ENCODE data around the gene PDS5B.

The PDS5B gene

GRCh38 chr13:32642858-32643257 is 56.6 kb downstream of the PDS5B start:
- no peak for TF ChIP-seq CTCF (IDR thresholded peaks at IDR 0.05; ENCODE audit: low read length, missing control alignments)
- no peak for DNase-seq (ENCODE audit: low read depth)
- no peak overlapping the region for H3K4me3 ChIP-seq (replicated peaks; ENCODE audit: low read depth, low read length)

GRCh38 chr13:32645854-32646253 is 59.6 kb downstream of the PDS5B start:
- TF ChIP-seq CTCF (IDR thresholded peaks at IDR 0.05; ENCODE audit: low read length, missing control alignments): no peak
- no peak overlapping the region for H3K4me3 ChIP-seq (replicated peaks; ENCODE audit: low read depth, low read length)
- no peak for DNase-seq (ENCODE audit: low read depth)

GRCh38 chr13:32647926-32648325 is 61.7 kb downstream of the PDS5B start:
- H3K4me3 ChIP-seq (replicated peaks; ENCODE audit: low read depth, low read length): no peak overlapping the region
- no peak for DNase-seq (ENCODE audit: low read depth)
- TF ChIP-seq CTCF (IDR thresholded peaks at IDR 0.05; ENCODE audit: low read length, missing control alignments): no peak

- no peak overlapping the region for H3K4me3 ChIP-seq (replicated peaks; ENCODE audit: low read depth, low read length)
- peak; percentile 84 for DNase-seq (ENCODE audit: low read depth)
- peak; percentile 88 for TF ChIP-seq CTCF (IDR thresholded peaks at IDR 0.05; ENCODE audit: low read length, missing control alignments)
Measured at GRCh38 chr13:32650705-32651311, 64.6 kb downstream of the PDS5B start.

GRCh38 chr13:32657309-32657708 is 71.1 kb downstream of the PDS5B start:
- TF ChIP-seq CTCF (IDR thresholded peaks at IDR 0.05; ENCODE audit: low read length, missing control alignments): no peak
- DNase-seq (ENCODE audit: low read depth): no peak
- H3K4me3 ChIP-seq (replicated peaks; ENCODE audit: low read depth, low read length): no peak overlapping the region

GRCh38 chr13:32659736-32660135 is 73.5 kb downstream of the PDS5B start:
- DNase-seq (ENCODE audit: low read depth): peak; percentile 31
- no peak for TF ChIP-seq CTCF (IDR thresholded peaks at IDR 0.05; ENCODE audit: low read length, missing control alignments)
- no peak overlapping the region for H3K4me3 ChIP-seq (replicated peaks; ENCODE audit: low read depth, low read length)

- H3K4me3 ChIP-seq (replicated peaks; ENCODE audit: low read depth, low read length): no peak overlapping the region
- DNase-seq (ENCODE audit: low read depth): no peak
- no peak for TF ChIP-seq CTCF (IDR thresholded peaks at IDR 0.05; ENCODE audit: low read length, missing control alignments)
Measured at GRCh38 chr13:32660227-32660626, 74.0 kb downstream of the PDS5B start.

Data from fibroblast of pulmonary artery (primary cell).